Caco-2 (cell line): ENCODE measurements around the gene PDIA4. TPM values are rescaled to one million over a fixed set of nuclear protein-coding genes. Genes with fewer than 3 reads are reported as not detected.

Source experiments
- BruUV-seq: library from RNA; stranded (reverse); fragments of 400-500 nt; replicated peaks from 2 replicates; lab custom pipeline; 2021; lab: Mats Ljungman, UMichigan
- CTCF ChIA-PET: fragments of 300-600 bp; sonication (Branson Sonifier 250); formaldehyde crosslinking; loops from one replicate; lab custom pipeline; 2022; ENCODE audit warnings: antibody characterized with exemption; lab: Charles Lee
- POLR2A ChIA-PET: fragments of 300-600 bp; sonication (Branson Sonifier 250); formaldehyde crosslinking; loops from one replicate; lab custom pipeline; 2022; ENCODE audit warnings: antibody characterized with exemption; lab: Charles Lee
- DNase-seq, 2 experiments: peaks; one replicate each; pipeline versions ENCODE4 v3.0.0 to v3.0.0-alpha.2; 2020 to 2022
- H3K27me3 ChIP-seq: replicated peaks from 2 replicates; pipeline ENCODE4 v1.6.0; 2011; ENCODE audit warnings: low read length; ENCODE audit not compliant: control insufficient read depth, insufficient read depth
- H3K36me3 ChIP-seq: 2 replicates; pipeline ENCODE4 v1.5.1; 2011; ENCODE audit warnings: low read length; ENCODE audit not compliant: control insufficient read depth, insufficient read depth
- H3K4me1 ChIP-seq: fragments of 250-450 bp; sonication (Bioruptor Pico); 2 replicates; pipeline ENCODE4 v1.5.1; 2020; ENCODE audit warnings: mild to moderate bottlenecking
- H3K4me3 ChIP-seq: 2 replicates; pipeline ENCODE4 v1.5.1; 2011; ENCODE audit warnings: low read depth, mild to moderate bottlenecking, control low read depth, low read length
- H3K9me3 ChIP-seq: fragments of 250-450 bp; sonication (Bioruptor Pico); 2 replicates; pipeline ENCODE4 v1.5.1; 2020; ENCODE audit warnings: mild to moderate bottlenecking, moderate library complexity
- H3K27ac Mint-ChIP-seq: one replicate; pipeline ENCODE4 v1.8.0; 2022; ENCODE audit warnings: mixed read lengths; ENCODE audit not compliant: unreplicated experiment
- H3K27me3 Mint-ChIP-seq: one replicate; pipeline ENCODE4 v1.8.0; 2022; ENCODE audit warnings: mixed read lengths; ENCODE audit not compliant: insufficient read depth, unreplicated experiment
- H3K36me3 Mint-ChIP-seq: one replicate; pipeline ENCODE4 v1.8.0; 2022; ENCODE audit warnings: mild to moderate bottlenecking, mixed read lengths; ENCODE audit not compliant: insufficient read depth, unreplicated experiment
- H3K4me1 Mint-ChIP-seq: one replicate; pipeline ENCODE4 v1.8.0; 2022; ENCODE audit warnings: low read depth, mixed read lengths; ENCODE audit not compliant: unreplicated experiment
- H3K4me3 Mint-ChIP-seq: one replicate; pipeline ENCODE4 v1.8.0; 2022; ENCODE audit warnings: mild to moderate bottlenecking, moderate library complexity, mixed read lengths; ENCODE audit not compliant: unreplicated experiment
- H3K9me3 Mint-ChIP-seq: one replicate; pipeline ENCODE4 v1.8.0; 2022; ENCODE audit warnings: mixed read lengths; ENCODE audit not compliant: unreplicated experiment
- CTCF ChIP-seq, 2 experiments: fragments of 200-600 bp in 1 of 2; IDR thresholded peaks; 1 replicate in 1 of 2; 2 replicates in 1 of 2; pipeline versions ENCODE4 v1.5.1 to v1.8.0; 2011 to 2022; ENCODE audit warnings: antibody characterized with exemption in 1 of 2, control low read depth in 1 of 2, inconsistent platforms in 1 of 2, low read depth in 1 of 2, low read length in 1 of 2, mild to moderate bottlenecking in 1 of 2, moderate library complexity in 1 of 2; ENCODE audit not compliant: insufficient read depth in 1 of 2, severe bottlenecking in 1 of 2, unreplicated experiment in 1 of 2
- intact Hi-C: fragments of 100-400 bp; cut with micrococcal nuclease; formaldehyde crosslinking; loops from one replicate; pipeline ENCODE4 v1.10.0; 2022; ENCODE audit not compliant: unreplicated experiment
- total RNA-seq: library from RNA; stranded (reverse); gene quantifications from 2 replicates; pipeline ENCODE4 v1.2.3, GENCODE V29; 2022

PDIA4 gene
- total RNA-seq, 1 experiment from 2014 or later = 197 TPM

GRCh38 chr7:148958061-148958460 is 70.2 kb downstream of the PDIA4 start:
- no peak overlapping the region for H3K27ac Mint-ChIP-seq
- H3K9me3 ChIP-seq = no peaks in the 10 kb centered on the region
- no peak overlapping the region for H3K4me3 Mint-ChIP-seq
- no peak overlapping the region for H3K4me3 ChIP-seq
- no peak for TF ChIP-seq CTCF (IDR thresholded peaks at IDR 0.05; ENCODE audit: insufficient read depth in 1 of 2, low read depth in 1 of 2, low read length in 1 of 2, severe bottlenecking in 1 of 2, unreplicated experiment in 1 of 2)
- no peaks in the 10 kb centered on the region for H3K9me3 Mint-ChIP-seq
- no peaks in the 10 kb centered on the region for H3K27me3 Mint-ChIP-seq
- no TSS peak for BruUV-seq
- peaks cover 5% of the 10 kb centered on the region for H3K36me3 Mint-ChIP-seq
- no peaks in the 10 kb centered on the region; the same call in 1 of the 2 replicates for H3K36me3 ChIP-seq
- CTCF ChIA-PET = no interaction called here
- peaks cover 10% of the 10 kb centered on the region; the same call in 1 of the 2 replicates for H3K4me1 ChIP-seq
- POLR2A ChIA-PET = no interaction called here
- peaks cover 13% of the 10 kb centered on the region for H3K4me1 Mint-ChIP-seq
- intact Hi-C loops = no loop called here
- DNase-seq = no peak
- H3K27me3 ChIP-seq = no peaks in the 10 kb centered on the region

- CTCF ChIA-PET = no interaction called here
- H3K4me1 ChIP-seq = peaks cover 10% of the 10 kb centered on the region; the same call in 1 of the 2 replicates
- no peak overlapping the region for H3K4me3 ChIP-seq
- Mint-ChIP-seq H3K9me3 (no peaks in the 10 kb centered on the region), H3K4me3 (no peak overlapping the region), H3K36me3 (no peaks in the 10 kb centered on the region), H3K4me1 (peaks cover 13% of the 10 kb centered on the region), H3K27ac (no peak overlapping the region), H3K27me3 (no peaks in the 10 kb centered on the region)
- no TSS peak for BruUV-seq
- no peaks in the 10 kb centered on the region for H3K27me3 ChIP-seq
- TF ChIP-seq CTCF (IDR thresholded peaks at IDR 0.05; ENCODE audit: insufficient read depth in 1 of 2, low read depth in 1 of 2, low read length in 1 of 2, severe bottlenecking in 1 of 2, unreplicated experiment in 1 of 2) = no peak
- POLR2A ChIA-PET = no interaction called here
- intact Hi-C loops = no loop called here
- no peak for DNase-seq
- no peaks in the 10 kb centered on the region for H3K9me3 ChIP-seq
- no peaks in the 10 kb centered on the region for H3K36me3 ChIP-seq
These were observed 73.5 kb downstream of the PDIA4 start for GRCh38 chr7:148954766-148955165.

- CTCF ChIA-PET = no interaction called here
- POLR2A ChIA-PET = no interaction called here
- intact Hi-C loops = no loop called here
These were observed 74.6 kb downstream of the PDIA4 start for GRCh38 chr7:148953676-148954075.

More at GRCh38 chr7:148953676-148954075, 74.6 kb downstream of the PDIA4 start:
- H3K36me3 Mint-ChIP-seq = no peaks in the 10 kb centered on the region
- no peak overlapping the region for H3K27ac Mint-ChIP-seq
- peaks cover 6% of the 10 kb centered on the region for H3K4me1 Mint-ChIP-seq
- Histone ChIP-seq H3K9me3 (no peaks in the 10 kb centered on the region), H3K36me3 (no peaks in the 10 kb centered on the region), H3K4me1 (peaks cover 2% of the 10 kb centered on the region; the same call in 1 of the 2 replicates), H3K4me3 (no peak overlapping the region), H3K27me3 (no peaks in the 10 kb centered on the region)
- TF ChIP-seq CTCF (IDR thresholded peaks at IDR 0.05; ENCODE audit: insufficient read depth in 1 of 2, low read depth in 1 of 2, low read length in 1 of 2, severe bottlenecking in 1 of 2, unreplicated experiment in 1 of 2) = no peak
- H3K27me3 Mint-ChIP-seq = no peaks in the 10 kb centered on the region
- no peak overlapping the region for H3K4me3 Mint-ChIP-seq
- no TSS peak for BruUV-seq
- H3K9me3 Mint-ChIP-seq = no peaks in the 10 kb centered on the region
- no peak for DNase-seq

Other genes starting within 250 kb of the PDIA4 start
- 55.7 and 63.7 TPM in 2 replicates for gene EZH2, start 144.2 kb downstream of the PDIA4 start, total RNA-seq
- 9.4 and 9.5 TPM in 2 replicates for gene ZNF786, start 62.2 kb upstream of the PDIA4 start, total RNA-seq
- gene ZNF425, start 97.8 kb upstream of the PDIA4 start, total RNA-seq = 2.6 and 4.0 TPM in 2 replicates
- gene ZNF398, start 118.9 kb upstream of the PDIA4 start, total RNA-seq = 13.0 and 13.4 TPM in 2 replicates
- 35.7 and 44.0 TPM in 2 replicates for gene ZNF282, start 167.0 kb upstream of the PDIA4 start, total RNA-seq
- gene ZNF212, start 211.1 kb upstream of the PDIA4 start, total RNA-seq = 15.9 and 18.6 TPM in 2 replicates
- gene ZNF783, start 233.7 kb upstream of the PDIA4 start, total RNA-seq = 26.1 and 27.3 TPM in 2 replicates